ENCODE measurements around the gene UBAP2L. TPM values are rescaled to one million over a fixed set of nuclear protein-coding genes. Genes with fewer than 3 reads are reported as not detected.

The UBAP2L gene
- total and polyA plus RNA-seq, 11 donors = 57.4 to 142 (median 97.6) TPM

DNA sequence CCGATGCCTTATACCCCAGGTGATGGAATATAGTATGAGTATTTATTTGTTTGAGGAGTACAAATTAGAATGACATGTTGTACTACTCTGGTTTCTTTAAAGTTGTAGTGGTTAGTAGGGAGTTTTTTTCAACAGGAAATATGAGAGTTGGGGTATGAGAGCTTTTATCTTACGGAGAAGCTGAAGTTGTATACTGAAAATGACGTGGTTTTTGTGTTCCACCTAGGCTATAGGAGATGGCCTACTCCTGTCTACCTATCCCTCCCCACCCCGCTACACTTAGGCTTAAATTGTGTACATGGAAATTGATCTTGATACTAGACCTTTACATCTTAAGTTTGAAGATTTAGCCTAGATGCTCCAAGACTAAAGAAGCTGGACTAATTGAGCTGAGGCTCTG, 44.8 kb downstream of the UBAP2L start:
- ATAC-seq (no peak), DNase-seq (no peak)
- no peak for TF ChIP-seq POLR2A (IDR thresholded peaks at IDR 0.05)
- no peak for TF ChIP-seq CTCF (IDR thresholded peaks at IDR 0.05)
- 69 to 80% (median 72%) methylated on average over 4 of the region's 4 CpGs for WGBS, 4 donors
- peaks cover 0 to 14% (median 0%) of the 10 kb centered on the region in 12 donors for H3K4me1 ChIP-seq
- intact Hi-C loops (cut with DNase I) = loop anchor here in 2 of 10 donors (5.0 to 10.0 kb wide), 2 partner anchors 61 to 68 kb away; partner anchors contain the start of gene CFAP141 (in 1 of the 2)
- no peaks in the 10 kb centered on the region for H3K9me3 ChIP-seq
- H3K27ac ChIP-seq = peak overlapping the region in 1 of 12 donors; percentile 28
- peaks cover 5 to 100% (median 94%) of the 10 kb centered on the region in 9 donors for H3K36me3 ChIP-seq
- no peaks in the 10 kb centered on the region for H3K27me3 ChIP-seq
- H3K4me3 ChIP-seq = no peak overlapping the region

DNA sequence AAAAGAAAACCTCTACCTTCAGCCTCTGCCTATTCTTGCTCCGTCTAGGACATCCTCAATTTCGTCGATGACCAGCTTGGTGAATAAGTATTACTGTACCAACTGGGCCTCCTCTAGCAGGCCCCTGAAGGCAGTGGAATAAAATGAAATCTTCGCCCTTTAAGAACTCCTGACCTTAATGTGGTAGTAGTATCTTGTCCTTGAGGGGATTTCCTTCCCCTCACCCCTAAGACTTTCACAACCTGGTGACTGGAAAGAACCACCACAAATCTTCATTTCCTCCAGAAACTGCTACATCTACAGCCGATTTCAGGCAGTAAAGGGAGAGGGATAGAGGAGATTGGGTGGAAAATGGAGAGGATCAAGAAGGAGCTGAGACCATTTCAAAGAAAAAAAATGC, 50.1 kb downstream of the UBAP2L start:
- intact Hi-C loops (cut with DNase I) = loop anchor here in 8 of 10 donors (2.0 to 10.0 kb wide), 11 partner anchors 39 to 476 kb away; partner anchors contain the start of genes ATP8B2 (in 2 of the 8) and RPS27 (in 2 of the 8)
- 86 to 94% (median 89%) methylated on average over 5 of the region's 5 CpGs for WGBS, 4 donors
- ATAC-seq (no peak), DNase-seq (no peak)
- TF ChIP-seq CTCF (IDR thresholded peaks at IDR 0.05) (no peak), POLR2A (IDR thresholded peaks at IDR 0.05) (no peak)
- Histone ChIP-seq H3K9me3 (no peaks in the 10 kb centered on the region), H3K27ac (no peak overlapping the region), H3K4me3 (no peak overlapping the region), H3K4me1 (peaks cover 0 to 22% (median 12%) of the 10 kb centered on the region in 12 donors), H3K27me3 (no peaks in the 10 kb centered on the region), H3K36me3 (peaks cover 0 to 75% (median 72%) of the 10 kb centered on the region in 9 donors)

GRCh38 chr1:154272217-154272998, 51.7 kb downstream of the UBAP2L start, which contains the start of gene HAX1:
Gene HAX1, plus strand, starts transcription at chr1:154272629. Its CDS starts 95 bp downstream, at chr1:154272724.
- H3K4me3 ChIP-seq = peak within 1 kb of the TSS; percentile 45 to 99 (median 82)
- H3K27ac ChIP-seq = peak within 1 kb of the TSS; percentile 69 to 97 (median 88)
- ATAC-seq (peak; percentile 90 to 95 (median 93)), DNase-seq (peak; percentile 91 to 95 (median 94))
- H3K27me3 ChIP-seq = no peaks in the 10 kb centered on the region
- no peaks in the 10 kb centered on the region for H3K9me3 ChIP-seq
- intact Hi-C loops (cut with DNase I) = loop anchor here in 8 of 10 donors (1.0 to 10.0 kb wide), 14 partner anchors 40 to 478 kb away; partner anchors contain the start of genes ATP8B2 (in 2 of the 8), RPS27 (in 2 of the 8) and UBAP2L (in 1 of the 8)
- 0 to 1% (median 1%) methylated on average over 46 to 47 of the region's 47 CpGs for WGBS, 4 donors
- peaks cover 0 to 22% (median 12%) of the 10 kb centered on the region in 12 donors for H3K4me1 ChIP-seq
- TF ChIP-seq POLR2A (IDR thresholded peaks at IDR 0.05) (peak in 1 of 2 donors; percentile 63), CTCF (IDR thresholded peaks at IDR 0.05) (peak; percentile 61 to 96 (median 80))
- H3K36me3 ChIP-seq = peaks cover 0 to 71% (median 68%) of the 10 kb centered on the region in 9 donors

Measured in heart left ventricle (tissue), 16 donors.